ENCODE results near the gene CPT1C. TPM values are rescaled to one million over a fixed set of nuclear protein-coding genes. Genes with fewer than 3 reads are reported as not detected.
"Not testable (repeated sequence)": the region's sequence is repeated elsewhere in the genome, so short reads cannot be mapped to it uniquely, and the experiment has no call there.

CPT1C gene
- polyA plus RNA-seq, 6 donors from 2014 or later, result not detected

- DNase-seq (no peak), ATAC-seq (ENCODE audit: low read depth in 2 of 2) (no peak)
- peak overlapping the region in 1 of 6 donors; percentile 60 for H3K27ac Mint-ChIP-seq
- H3K4me1 Mint-ChIP-seq, result peaks cover 3 to 7% (median 3%) of the 10 kb centered on the region in 3 donors
- peaks cover 0 to 34% (median 29%) of the 10 kb centered on the region in 3 donors for H3K27me3 Mint-ChIP-seq
- H3K9me3 Mint-ChIP-seq, result peaks cover 0 to 5% (median 0%) of the 10 kb centered on the region in 7 donors
- H3K4me3 Mint-ChIP-seq, result no peak overlapping the region
- no peaks in the 10 kb centered on the region for H3K36me3 Mint-ChIP-seq
These were observed 19.5 kb downstream of the CPT1C start for GRCh38 chr19:49710372-49710951.

GRCh38 chr19:49712397-49712859 lies 21.5 kb downstream of the CPT1C start:
- Mint-ChIP-seq H3K4me3 (peak overlapping the region in 1 of 8 donors; percentile 69), H3K4me1 (peaks cover 6 to 11% (median 10%) of the 10 kb centered on the region in 3 donors), H3K36me3 (no peaks in the 10 kb centered on the region), H3K27me3 (peaks cover 0 to 28% (median 26%) of the 10 kb centered on the region in 3 donors), H3K27ac (peak overlapping the region in 1 of 6 donors; percentile 92), H3K9me3 (peaks cover 0 to 5% (median 0%) of the 10 kb centered on the region in 7 donors)
- no peak for ATAC-seq (ENCODE audit: low read depth in 2 of 2)
- DNase-seq, result no peak

DNA sequence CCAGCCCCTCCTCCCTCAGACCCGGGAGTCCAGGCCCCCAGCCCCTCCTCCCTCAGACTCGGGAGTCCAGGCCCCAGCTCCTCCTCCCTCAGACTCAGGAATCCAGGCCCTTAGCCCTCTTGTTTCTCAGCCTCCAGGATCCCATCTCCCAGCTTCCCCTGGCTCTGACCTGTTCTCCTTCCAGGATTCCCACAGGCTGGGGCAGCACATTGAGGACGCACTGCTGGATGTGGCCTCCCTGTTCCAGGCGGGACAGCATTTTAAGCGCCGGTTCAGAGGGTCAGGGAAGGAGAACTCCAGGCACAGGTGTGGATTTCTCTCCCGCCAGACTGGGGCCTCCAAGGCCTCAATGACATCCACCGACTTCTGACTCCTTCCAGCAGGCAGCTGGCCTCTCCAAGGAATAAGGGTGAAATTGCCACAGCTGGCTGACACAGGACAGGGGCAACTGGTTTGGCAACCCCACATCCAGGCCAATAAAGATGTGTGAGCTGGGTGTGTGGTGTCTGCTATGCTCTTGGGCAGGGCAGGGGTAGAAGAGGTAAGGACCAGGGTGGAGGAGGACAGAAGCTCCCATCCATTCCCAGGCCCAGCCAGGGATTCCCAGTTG lies 22.4 kb downstream of the CPT1C start:
- Mint-ChIP-seq H3K27ac (peak overlapping the region in 1 of 6 donors; percentile 56), H3K4me1 (peaks cover 11 to 18% (median 13%) of the 10 kb centered on the region in 3 donors), H3K27me3 (peaks cover 0 to 26% (median 24%) of the 10 kb centered on the region in 3 donors), H3K4me3 (no peak overlapping the region), H3K36me3 (no peaks in the 10 kb centered on the region), H3K9me3 (peaks cover 0 to 5% (median 0%) of the 10 kb centered on the region in 7 donors)
- no peak for ATAC-seq (ENCODE audit: low read depth in 2 of 2)
- DNase-seq, result no peak

GRCh38 chr19:49716154-49716553 lies 25.2 kb downstream of the CPT1C start:
- peaks cover 0 to 7% (median 7%) of the 10 kb centered on the region in 3 donors for H3K27me3 Mint-ChIP-seq
- H3K9me3 Mint-ChIP-seq, result peaks cover 0 to 5% (median 0%) of the 10 kb centered on the region in 7 donors

DNA sequence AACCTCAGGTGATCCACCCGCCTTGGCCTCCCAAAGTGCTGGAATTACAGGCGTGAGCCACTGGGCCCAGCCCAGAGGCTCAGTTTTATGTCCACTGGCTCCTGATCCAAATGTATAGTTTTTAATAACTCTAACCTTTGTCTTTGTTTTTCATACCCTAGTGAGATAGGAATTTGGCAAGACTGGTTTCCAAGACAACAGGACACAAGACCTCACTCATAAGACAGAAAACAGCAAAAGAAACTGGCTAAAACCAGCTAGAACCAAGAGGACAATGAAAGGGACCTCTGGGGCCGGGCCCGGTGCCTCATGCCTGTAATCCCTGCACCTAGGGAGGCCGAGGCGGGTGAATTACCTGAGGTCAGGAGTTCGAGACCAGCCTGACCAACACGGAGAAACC lies 27.6 kb downstream of the CPT1C start:
- peaks cover 0 to 5% (median 0%) of the 10 kb centered on the region in 7 donors for H3K9me3 Mint-ChIP-seq
- H3K27me3 Mint-ChIP-seq, result peaks cover 0 to 5% (median 0%) of the 10 kb centered on the region in 3 donors
- DNase-seq (no peak), ATAC-seq (ENCODE audit: low read depth in 2 of 2) (no peak)
- peaks cover 10 to 24% (median 11%) of the 10 kb centered on the region in 3 donors for H3K4me1 Mint-ChIP-seq
- H3K27ac Mint-ChIP-seq, result peak overlapping the region in 1 of 6 donors; percentile 86
- H3K36me3 Mint-ChIP-seq, result peaks cover 0 to 4% of the 10 kb centered on the region in 2 donors
- peak overlapping the region in 3 of 8 donors; percentile 12 to 88 (median 59) for H3K4me3 Mint-ChIP-seq

More at GRCh38 chr19:49716154-49716553, 25.2 kb downstream of the CPT1C start:
- no peak overlapping the region for H3K4me3 Mint-ChIP-seq
- DNase-seq (no peak), ATAC-seq (ENCODE audit: low read depth in 2 of 2) (no peak)
- H3K27ac Mint-ChIP-seq, result peak overlapping the region in 1 of 6 donors; percentile 29
- no peaks in the 10 kb centered on the region for H3K36me3 Mint-ChIP-seq
- peaks cover 11 to 24% (median 13%) of the 10 kb centered on the region in 3 donors for H3K4me1 Mint-ChIP-seq

GRCh38 chr19:49718991-49719390 lies 28.1 kb downstream of the CPT1C start:
- peaks cover 0 to 5% (median 0%) of the 10 kb centered on the region in 7 donors for H3K9me3 Mint-ChIP-seq
- DNase-seq, result no peak

DNA sequence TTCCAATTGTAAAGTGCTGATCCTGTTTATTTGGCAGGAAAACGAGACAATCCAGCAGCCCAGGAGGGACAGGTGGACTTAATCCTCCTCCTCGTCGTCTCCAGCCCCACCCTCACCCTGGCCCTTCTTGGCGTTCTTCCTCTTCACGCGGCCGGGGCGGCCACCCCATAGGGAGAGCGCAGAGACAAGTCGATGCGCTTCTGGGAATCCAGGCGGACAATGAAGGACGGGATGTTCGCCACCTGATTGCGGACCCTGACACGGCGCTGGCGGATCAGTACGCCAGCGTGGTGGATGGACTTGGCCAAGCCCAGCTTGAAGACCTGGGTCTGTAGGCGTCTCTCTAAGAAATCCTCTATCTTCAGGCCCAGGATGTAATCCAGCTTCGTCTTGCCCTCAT lies 28.5 kb downstream of the CPT1C start:
- not testable (repeated sequence) for H3K9me3 Mint-ChIP-seq
- peak overlapping the region in 4 of 6 donors; percentile 12 to 52 (median 31) for H3K27ac Mint-ChIP-seq

More at GRCh38 chr19:49718991-49719390, 28.1 kb downstream of the CPT1C start:
- H3K27ac Mint-ChIP-seq, result peak overlapping the region in 3 of 6 donors; percentile 28 to 52 (median 34)
- H3K4me3 Mint-ChIP-seq, result peak overlapping the region in 5 of 8 donors; percentile 9 to 63 (median 22)
- peak in 1 of 2 donors; percentile 26 for ATAC-seq (ENCODE audit: low read depth in 2 of 2)
- peaks cover 0 to 6% of the 10 kb centered on the region in 2 donors for H3K36me3 Mint-ChIP-seq
- peaks cover 10 to 24% (median 11%) of the 10 kb centered on the region in 3 donors for H3K4me1 Mint-ChIP-seq
- H3K27me3 Mint-ChIP-seq, result peaks cover 0 to 6% (median 0%) of the 10 kb centered on the region in 3 donors

DNA sequence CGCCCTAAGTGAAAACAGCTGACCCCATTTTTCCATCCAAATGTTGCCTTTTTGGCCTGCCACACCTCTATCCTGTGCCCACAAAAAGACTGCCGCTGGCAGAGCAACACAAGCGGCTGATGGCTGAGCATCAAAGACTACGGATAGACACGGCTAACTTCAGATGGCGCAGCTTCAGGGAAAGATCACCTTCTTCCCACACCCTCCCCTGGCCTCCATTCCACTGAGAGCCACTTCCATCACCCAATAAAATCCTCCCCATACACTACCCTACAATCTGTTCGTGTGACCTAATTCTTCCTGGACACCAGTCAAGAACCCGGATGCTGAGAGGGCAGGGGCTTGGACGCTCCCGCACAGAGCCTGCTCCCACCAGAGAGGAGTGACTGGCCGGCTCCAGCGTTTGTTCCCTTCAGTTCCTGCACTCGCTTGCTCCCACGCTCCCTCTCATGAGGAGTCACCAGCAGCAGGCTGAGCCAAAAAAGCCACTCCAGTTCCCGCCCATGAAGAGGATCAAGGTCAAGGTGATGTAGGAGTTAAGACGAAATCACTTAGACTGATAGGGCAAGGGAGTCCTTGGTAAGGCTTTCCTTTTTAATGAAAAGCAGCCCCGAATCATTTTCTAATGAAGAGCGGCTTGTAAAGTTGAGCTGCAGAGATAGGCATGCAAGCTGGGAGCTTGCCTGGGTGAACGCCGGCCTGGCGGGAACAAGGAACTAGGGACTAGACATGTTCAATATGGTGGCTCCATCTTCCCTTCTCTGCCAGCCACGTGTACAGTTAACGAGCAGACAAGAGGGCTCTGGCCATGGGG lies 36.5 kb downstream of the CPT1C start:
- no peaks in the 10 kb centered on the region for H3K9me3 Mint-ChIP-seq
- DNase-seq (no peak), ATAC-seq (ENCODE audit: low read depth in 2 of 2) (no peak)
- peaks cover 0 to 20% (median 7%) of the 10 kb centered on the region in 3 donors for H3K27me3 Mint-ChIP-seq
- H3K4me1 Mint-ChIP-seq, result peaks cover 0 to 4% (median 0%) of the 10 kb centered on the region in 3 donors
- H3K4me3 Mint-ChIP-seq, result no peak overlapping the region
- H3K36me3 Mint-ChIP-seq, result peaks cover 0 to 6% of the 10 kb centered on the region in 2 donors
- peak overlapping the region in 2 of 6 donors; percentile 22 to 39 for H3K27ac Mint-ChIP-seq

More for the DNA sequence above, 28.5 kb downstream of the CPT1C start:
- not testable (repeated sequence) for H3K36me3 Mint-ChIP-seq; ATAC-seq (ENCODE audit: low read depth in 2 of 2); H3K27me3 Mint-ChIP-seq; DNase-seq
- H3K4me1 Mint-ChIP-seq, result peaks cover 10 to 24% (median 11%) of the 10 kb centered on the region in 3 donors
- peak overlapping the region in 3 of 8 donors; percentile 9 to 77 (median 12) for H3K4me3 Mint-ChIP-seq

- no peaks in the 10 kb centered on the region for H3K36me3 Mint-ChIP-seq
- H3K4me3 Mint-ChIP-seq, result no peak overlapping the region
- H3K4me1 Mint-ChIP-seq, result peaks cover 0 to 4% (median 0%) of the 10 kb centered on the region in 3 donors
- no peaks in the 10 kb centered on the region for H3K9me3 Mint-ChIP-seq
- H3K27me3 Mint-ChIP-seq, result peaks cover 0 to 14% (median 7%) of the 10 kb centered on the region in 3 donors
- ATAC-seq (ENCODE audit: low read depth in 2 of 2) (no peak), DNase-seq (no peak)
- no peak overlapping the region for H3K27ac Mint-ChIP-seq
These were observed 39.2 kb downstream of the CPT1C start for GRCh38 chr19:49730166-49730565.

DNA sequence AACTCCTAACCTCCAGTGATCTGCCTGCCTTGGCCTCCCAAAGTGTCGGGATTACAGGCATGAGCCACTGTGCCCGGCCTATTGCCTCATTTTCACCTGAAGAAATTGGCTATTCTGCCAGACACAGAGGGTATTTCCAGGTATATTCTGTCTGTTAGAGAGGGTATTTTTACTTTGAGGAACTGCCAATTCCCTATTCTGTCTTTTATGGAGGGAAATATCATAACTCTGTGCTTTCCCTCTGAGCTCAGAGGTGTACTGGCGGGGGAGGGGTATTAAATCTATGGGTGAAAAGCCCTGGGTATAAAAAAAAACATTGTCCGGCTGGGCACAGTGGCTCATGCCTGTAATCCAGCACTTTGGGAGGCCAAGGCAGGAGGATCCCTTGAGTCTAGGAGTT lies 47.4 kb downstream of the CPT1C start:
- H3K27ac Mint-ChIP-seq, result no peak overlapping the region

DNA sequence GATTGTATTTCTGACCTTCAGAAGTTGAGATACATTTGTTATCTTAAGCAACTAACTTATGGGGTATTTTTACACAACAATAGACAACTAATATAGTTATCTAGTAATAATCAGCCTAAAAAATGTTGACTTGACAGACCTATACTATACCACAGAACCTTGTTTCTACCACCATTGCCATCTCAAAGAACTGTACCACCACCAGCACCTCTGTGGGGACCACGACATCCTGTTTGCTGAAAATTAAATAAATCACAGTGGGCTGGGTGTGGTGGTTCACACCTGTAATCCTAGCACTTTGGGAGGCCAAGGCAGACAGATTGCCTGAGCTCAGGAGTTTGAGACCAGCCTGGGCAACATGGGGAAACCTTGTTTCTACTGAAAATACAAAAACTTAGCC lies 48.2 kb downstream of the CPT1C start:
- Mint-ChIP-seq H3K27me3 (no peaks in the 10 kb centered on the region), H3K4me3 (no peak overlapping the region), H3K36me3 (no peaks in the 10 kb centered on the region), H3K27ac (no peak overlapping the region), H3K4me1 (no peaks in the 10 kb centered on the region), H3K9me3 (no peaks in the 10 kb centered on the region)
- DNase-seq, result no peak
- no peak for ATAC-seq (ENCODE audit: low read depth in 2 of 2)

More for the DNA sequence above, 47.4 kb downstream of the CPT1C start:
- Mint-ChIP-seq H3K9me3 (no peaks in the 10 kb centered on the region), H3K4me1 (no peaks in the 10 kb centered on the region), H3K27me3 (no peaks in the 10 kb centered on the region), H3K4me3 (no peak overlapping the region), H3K36me3 (no peaks in the 10 kb centered on the region)
- ATAC-seq (ENCODE audit: low read depth in 2 of 2), result peak; percentile 52 to 61
- DNase-seq, result no peak

- Mint-ChIP-seq H3K27ac (peak overlapping the region in 1 of 6 donors; percentile 47), H3K4me1 (no peaks in the 10 kb centered on the region), H3K36me3 (no peaks in the 10 kb centered on the region), H3K4me3 (no peak overlapping the region), H3K27me3 (peaks cover 0 to 3% (median 0%) of the 10 kb centered on the region in 3 donors), H3K9me3 (no peaks in the 10 kb centered on the region)
- DNase-seq, result no peak
- no peak for ATAC-seq (ENCODE audit: low read depth in 2 of 2)
These were observed 49.0 kb downstream of the CPT1C start for GRCh38 chr19:49739933-49740332.

Measured in naive B cell (primary cell).